HG02610 (cell line): ENCODE data around the gene UROC1.

Source experiments
- ATAC-seq: cut with Tn5 transposase; IDR thresholded peaks from one replicate; pipeline ENCODE4 v1.9.1; 2021; ENCODE audit warnings: mild to moderate bottlenecking, moderate library complexity; ENCODE audit not compliant: unreplicated experiment

Gene UROC1

DNA sequence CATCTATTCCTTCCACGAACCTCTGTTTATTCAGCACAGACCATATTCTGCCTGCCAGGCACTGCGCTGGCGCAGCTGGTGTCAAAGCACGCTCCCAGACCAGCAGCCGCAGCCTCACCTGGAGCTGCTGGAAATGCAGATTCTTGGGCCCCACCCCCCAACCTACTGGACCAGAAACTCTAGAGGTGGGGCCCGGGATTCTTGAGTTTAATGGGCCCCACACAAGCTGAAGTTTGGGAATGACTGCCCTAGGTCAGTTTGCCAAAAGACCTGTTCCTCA lies 13.4 kb upstream of the UROC1 start:
- no peak for ATAC-seq

DNA sequence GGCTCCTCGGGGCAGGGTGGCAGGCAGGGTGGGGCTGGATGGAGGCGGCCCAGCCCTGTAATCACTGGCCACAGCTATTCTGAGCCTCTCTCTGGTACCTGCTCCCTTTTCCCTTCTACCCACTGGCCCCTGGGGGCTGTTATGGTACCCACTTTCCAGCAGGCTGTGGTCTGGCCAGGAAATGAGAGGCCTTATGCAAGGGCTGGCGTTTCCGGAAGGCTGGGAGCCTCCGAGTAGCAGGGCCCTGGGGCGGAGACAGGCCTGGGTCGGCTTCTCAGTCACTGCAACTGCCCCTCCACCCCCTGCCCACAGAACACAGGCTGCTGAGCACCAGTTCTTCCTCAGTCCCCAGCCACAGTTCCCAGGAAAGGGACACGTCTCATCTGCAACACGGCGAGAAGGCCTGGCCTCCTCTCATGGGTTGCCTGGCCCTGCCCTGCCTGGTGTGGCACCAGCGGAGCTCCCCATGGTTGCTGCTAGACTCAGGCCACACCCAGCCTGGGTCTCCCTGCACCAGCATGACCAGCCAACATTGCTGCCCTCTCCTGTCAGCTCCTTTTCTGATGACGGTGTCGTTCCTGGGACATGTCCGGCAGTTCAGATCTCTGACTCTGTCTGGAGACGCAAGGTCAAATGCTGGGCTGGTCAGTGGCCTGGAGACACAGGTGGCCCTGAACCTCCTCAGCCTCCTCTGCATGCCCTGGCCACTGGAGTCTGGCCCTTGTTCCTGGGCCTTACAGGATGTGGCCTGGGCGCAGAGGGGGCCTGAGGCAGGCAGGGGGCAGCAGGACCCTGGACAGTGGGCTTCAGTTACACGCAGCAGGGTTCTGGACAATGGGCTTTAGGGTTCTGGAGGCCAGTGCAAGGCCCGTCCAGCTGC lies 12.8 kb upstream of the UROC1 start:
- ATAC-seq, result no peak

DNA sequence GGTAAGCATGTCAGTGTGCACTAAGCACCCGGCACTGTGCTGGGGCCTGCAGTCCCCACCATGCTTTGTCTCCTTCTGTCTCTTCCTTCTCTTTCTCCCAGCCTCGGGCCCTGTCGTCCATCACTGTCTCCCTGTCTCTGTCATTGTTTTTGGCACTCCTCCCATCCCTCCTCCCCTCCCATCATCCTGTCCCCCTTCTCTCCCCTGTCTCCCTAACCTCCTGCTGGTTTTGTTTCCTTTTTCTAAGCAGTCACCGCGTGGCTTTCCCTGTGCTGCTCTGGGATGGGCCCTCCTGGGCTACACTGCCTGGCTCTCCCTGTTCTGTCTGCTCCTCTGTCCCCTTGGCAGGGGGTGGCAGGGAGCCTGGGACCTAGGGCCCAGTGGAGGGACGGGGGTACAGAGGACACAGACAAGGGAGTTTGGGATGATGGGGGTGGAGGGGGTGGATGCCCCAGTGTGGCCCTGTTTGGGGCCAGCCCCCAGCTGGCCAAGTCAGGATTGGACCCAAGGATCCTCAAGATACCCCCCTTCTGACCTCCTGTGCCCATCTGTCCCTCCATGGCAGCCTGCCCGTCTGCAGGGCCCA lies 12.1 kb upstream of the UROC1 start:
- no peak for ATAC-seq

DNA sequence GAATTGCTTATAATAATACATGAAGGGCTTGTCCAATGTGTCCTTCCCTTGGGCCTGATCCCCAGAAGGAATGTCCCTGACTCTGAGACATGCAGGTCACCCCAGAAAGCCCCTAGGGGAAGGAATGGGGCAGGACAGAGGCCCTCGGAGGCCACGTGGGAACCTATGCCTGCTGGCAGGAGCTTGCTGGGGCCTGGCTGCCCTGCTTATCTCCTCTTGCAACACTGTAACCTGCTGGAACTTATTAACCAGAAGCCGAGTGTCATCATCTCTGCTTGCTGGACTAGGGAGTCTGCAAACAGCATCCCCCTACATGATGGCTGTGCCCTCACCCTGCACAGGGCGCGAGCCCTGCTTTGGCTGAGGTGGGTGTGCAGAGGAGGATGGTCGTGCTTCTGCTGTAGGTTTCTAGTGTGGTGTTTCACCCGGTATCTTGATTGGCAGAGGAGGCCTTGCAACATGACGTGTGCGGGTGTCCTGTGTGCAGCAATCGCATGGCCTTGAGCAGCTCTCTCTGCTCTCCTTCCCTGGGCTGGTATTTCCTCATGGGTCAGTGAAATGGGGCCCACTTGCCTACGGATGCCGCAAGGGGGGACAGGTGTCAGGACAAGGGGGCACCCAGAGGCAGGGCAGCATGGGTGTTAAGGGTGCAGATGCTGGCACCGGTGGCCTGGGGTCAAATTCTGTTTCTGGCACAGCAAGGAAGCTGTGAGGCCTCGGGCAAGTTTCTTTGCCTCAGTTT lies 11.4 kb upstream of the UROC1 start:
- no peak for ATAC-seq

DNA sequence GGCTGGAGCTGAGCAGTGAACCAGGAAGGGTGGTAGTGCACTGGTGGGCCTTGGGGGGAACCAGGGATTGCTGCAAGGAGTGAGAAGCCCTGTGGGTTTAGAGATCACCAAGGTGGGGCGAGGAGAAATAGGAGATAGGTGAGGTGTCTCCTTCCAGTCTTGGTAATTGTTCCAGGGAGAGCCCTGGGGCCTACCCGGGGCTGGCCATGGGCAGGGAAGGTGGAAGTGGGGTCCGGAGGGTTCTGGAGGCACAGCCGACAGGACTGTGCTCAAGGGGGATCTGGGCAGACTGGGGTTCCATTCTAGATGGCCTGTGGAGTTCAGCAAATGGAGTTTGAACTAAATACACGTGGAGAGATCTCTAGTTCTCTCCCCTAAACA lies 10.8 kb upstream of the UROC1 start:
- ATAC-seq, result no peak

DNA sequence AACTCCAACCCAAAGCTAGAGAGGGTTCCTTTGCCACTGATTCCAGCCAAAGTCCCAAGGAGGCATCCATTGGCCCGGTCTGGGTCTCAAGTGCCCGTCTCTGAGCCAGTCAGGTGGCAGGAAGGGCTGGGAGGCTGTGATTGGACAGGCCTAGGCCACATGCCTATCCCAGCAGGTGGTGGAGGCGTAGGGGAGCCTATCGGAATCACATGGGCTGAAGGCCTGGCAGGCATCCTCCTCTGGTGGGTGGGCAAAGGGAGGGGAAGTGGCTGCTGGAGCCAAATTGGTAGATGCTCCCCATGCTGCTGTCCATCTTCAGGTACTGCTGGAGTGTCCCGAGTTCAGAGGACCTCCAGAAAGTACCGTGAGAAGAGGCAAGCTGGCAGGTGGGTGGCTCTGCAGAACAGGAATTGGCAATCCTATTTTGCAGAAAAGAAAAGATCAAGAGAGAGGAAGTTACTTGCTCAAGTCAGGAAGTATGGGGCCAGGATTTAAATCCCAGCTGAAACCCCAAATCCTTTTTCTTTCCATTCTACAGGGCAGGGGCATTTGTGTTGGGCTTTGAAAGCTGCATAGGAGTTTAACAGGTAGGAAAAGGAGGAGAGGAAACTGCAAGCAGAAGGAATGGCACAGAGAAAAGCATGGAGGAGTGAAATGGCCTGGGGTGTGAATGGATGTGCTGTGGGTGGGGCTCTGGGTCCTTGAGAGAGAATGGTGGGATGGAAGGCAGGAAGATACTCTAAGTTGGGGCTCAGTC lies 10.1 kb upstream of the UROC1 start:
- ATAC-seq, result no peak

DNA sequence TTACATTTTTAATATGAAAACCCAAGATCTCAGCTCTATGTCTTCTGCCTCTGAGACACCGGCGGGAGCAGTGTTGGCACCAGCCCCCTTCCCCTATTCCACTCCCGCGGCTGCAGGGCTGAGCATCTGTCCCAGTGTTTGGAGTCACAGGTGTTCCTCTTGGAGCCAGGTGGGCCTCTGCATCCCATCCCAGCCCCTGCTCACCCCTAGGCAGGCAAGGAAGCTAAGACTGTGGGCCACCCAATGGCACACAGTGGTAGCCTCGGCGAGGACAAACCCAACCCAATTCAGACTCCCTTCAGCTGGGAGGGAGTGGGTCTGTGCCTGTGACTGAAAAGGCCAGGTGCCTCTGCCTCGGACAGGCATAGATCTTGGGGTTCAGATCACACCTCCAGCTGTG lies 9.4 kb upstream of the UROC1 start:
- no peak for ATAC-seq

DNA sequence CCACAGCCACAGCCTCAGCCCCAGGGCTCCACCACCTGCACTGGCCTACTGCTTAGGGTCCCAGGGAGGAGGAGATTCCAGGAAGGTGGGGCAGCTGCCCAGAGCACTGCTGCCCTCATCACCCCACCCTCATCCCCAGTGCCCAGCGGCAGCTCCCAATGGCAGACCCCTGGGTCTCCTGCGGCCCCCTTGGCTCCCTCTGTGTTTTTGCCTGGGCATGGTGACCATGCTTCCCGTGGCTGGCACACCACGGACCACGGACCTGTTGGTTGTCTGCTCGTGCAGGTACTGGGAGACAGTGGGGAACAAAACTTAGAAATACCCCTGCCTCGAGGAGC lies 9.1 kb upstream of the UROC1 start:
- ATAC-seq, result no peak

DNA sequence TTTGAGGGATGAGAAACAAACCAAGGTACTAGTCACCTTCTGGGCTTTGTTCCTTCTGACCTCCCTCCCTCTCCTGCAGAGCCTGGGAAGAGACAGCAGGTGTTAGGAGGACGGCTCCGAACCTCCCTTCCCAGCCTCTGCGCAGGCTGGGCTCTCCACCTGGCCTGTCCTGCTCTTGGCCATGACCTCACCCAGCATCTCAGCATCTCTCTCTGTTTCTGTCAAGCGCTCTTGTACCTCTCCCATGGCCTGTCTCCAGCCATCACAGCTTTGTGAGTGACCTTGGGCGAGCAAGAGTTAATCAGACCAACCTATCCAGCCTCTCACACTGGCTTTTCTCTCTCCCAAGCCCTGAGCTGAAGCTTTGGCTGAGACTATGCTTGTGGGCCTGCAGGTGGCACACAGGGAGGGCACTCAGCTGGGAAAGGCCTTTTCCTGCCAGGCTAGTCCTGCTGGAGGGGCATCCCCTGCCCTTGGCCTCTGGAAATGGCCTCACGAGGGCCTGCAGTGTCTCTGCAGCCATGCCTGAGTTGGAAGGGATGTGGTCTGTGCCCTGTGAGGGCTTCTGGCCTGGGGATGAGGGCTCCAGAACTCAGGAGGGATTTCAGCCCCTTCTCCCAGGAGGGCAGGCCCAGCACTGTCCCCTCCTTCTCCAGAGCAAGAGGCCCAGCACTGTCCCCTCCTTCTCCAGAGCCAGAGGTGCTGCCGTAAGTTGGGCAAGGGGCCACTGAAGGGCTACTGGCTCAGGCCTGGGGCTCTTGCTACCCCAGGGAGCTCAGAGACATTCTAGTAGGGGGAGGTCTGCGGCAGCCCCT lies 8.5 kb upstream of the UROC1 start:
- no peak for ATAC-seq

DNA sequence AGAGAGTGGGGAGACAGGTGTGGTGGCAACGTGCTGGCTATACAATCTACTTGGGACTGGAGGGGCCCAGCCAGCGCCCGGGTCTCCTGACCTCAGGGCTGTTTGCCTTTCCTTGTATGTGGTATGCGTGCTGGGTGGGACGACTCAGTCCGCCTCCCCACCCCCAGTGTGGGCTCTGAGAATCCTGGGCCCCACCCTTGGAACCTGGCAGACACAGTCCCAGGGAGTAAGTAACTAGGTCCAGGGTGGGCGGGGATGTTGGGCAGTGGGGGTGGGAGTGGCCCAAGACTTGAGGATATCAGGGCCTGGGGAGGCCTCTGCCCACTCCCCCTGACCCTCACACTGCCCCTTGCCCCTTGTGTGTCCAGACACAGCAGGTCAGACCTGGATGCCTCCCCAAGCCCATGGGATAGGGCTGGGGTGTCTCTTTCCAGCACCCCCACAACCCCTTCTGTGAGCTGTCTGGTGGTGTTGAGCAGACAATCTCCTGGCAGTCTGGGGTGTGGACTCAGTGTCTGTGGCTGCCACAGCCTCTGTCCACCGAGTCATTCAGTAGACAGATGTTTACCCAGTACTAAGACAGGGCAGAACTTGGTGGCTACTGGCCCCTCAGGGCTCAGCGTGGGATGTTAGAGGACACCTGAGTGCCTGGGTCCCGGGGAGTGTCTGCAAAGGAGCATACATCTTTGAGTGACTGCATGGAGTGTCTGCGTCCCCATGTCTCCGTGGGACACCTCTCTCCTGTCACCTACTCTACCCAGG lies 7.7 kb upstream of the UROC1 start:
- ATAC-seq, result no peak

DNA sequence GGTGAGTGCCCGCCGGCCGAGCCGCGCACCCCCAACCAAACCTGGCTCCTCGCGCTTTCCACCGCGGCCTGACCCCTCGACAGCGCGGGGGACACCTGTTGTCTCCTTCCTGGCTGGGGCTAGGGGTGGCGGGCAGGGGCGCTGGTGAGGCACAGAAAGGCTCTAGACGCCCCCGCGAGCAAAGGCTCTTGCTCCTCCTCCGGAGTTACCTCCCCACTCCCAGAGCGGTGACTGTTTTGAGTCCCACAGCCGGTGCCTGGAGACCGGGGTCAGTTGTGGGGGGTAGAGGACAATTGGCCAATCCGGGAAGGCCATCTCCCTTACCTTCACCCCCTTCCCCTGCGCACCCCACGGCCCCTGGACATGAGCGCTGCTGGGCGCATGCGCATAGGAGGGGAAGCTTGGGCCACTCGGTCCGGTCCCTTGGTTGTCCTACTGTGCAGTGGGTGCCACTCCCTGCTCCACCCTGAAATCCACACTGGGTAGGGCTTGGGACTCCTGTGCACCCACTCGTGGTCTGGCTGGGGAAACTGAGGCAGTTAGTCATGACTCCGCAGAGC lies 6.9 kb upstream of the UROC1 start:
- ATAC-seq, result no peak

DNA sequence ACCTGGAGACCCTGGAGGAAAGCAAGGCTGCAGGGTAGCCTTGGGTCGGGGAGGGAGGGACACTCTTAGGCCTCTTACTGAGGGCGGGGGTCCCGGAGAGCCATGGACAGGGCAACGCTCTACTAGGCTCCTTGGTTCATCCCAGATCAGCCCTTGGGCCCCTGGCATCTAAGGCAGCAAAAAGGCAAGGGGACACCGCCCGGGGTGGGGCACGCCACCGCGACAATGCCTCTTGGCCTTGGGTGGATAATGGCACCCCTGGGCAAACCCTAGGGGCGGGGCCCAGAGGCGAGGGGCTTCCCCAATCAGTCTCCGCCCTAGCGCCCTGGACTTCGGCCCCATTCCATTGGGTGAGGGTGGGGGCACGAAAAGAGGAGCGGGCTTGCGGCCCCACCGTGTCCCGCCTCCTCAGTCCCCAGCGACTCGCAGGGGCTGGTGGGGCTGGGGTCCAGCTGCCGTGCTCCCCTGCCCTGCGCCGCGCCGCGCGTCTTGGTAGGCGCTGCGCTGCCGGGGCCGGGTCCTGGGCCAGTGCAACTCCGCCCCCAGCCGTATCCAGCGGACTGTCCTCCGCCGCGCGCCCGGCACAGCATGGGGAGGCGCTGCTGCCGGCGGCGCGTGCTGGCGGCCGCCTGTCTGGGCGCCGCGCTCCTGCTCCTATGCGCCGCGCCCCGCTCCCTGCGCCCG lies 6.3 kb upstream of the UROC1 start, which contains the start of gene CHST13:
TSS of gene CHST13 (plus strand) at position 411 of the 684 bp plus-strand sequence. CDS start at position 589, 178 bp downstream.
- ATAC-seq, result no peak

DNA sequence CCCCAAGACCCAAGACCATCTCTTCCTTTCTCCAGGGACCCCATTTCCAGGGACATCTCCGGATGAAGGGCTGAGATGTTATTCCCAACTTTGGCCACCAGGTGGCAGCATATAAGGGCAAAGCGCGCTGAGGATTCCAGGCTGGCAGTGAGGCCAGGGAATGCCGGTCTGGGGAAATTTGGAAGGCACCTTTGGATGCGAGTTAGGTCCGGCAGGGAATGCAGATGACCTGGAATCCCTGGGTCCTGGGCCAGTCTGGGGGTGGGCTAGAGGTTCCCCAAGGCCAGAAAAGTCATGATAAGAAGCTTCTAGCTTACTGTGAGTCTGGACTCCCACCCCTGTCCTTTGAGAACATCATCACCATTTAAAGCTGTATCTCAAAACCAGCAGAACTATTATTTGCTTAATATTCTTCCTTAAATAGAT lies 4.8 kb upstream of the UROC1 start:
- no peak for ATAC-seq

DNA sequence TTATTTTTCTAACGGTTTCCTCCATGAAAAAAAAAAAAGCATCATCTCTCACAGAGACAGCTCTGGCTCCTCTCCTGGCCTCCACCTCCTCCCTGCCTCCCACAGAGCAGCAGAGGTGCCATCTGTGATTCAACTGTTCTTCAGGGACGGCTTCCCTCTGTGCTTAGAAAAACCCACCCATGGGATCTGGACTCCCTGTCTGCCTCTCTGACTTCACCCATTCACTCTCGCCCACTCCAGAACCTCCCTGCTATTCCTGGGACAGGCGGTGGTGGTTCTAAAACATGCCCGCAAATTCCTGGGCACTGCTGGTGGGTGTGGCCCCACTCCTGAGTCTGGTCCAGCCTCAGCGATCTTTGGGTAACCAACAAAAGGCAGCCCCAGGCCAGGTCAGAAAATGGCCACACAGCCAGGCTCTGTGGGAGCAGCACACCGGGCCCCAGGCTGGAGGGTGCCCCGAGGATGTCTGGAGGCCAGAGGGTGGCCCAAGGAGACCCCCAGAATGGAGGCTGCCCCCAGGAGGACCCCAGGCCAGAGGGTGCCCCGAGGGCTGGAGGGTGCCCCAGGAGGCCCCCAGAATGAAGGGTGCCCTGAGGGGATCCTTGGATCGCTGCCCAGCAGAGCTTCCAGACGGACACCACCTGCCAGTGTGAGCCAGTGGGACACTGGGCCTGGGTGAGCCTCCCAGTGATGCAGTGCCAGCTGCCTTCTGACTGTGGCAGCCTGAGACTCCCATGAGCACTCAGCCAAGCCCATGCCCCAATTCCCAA lies 3.7 kb upstream of the UROC1 start:
- no peak for ATAC-seq

DNA sequence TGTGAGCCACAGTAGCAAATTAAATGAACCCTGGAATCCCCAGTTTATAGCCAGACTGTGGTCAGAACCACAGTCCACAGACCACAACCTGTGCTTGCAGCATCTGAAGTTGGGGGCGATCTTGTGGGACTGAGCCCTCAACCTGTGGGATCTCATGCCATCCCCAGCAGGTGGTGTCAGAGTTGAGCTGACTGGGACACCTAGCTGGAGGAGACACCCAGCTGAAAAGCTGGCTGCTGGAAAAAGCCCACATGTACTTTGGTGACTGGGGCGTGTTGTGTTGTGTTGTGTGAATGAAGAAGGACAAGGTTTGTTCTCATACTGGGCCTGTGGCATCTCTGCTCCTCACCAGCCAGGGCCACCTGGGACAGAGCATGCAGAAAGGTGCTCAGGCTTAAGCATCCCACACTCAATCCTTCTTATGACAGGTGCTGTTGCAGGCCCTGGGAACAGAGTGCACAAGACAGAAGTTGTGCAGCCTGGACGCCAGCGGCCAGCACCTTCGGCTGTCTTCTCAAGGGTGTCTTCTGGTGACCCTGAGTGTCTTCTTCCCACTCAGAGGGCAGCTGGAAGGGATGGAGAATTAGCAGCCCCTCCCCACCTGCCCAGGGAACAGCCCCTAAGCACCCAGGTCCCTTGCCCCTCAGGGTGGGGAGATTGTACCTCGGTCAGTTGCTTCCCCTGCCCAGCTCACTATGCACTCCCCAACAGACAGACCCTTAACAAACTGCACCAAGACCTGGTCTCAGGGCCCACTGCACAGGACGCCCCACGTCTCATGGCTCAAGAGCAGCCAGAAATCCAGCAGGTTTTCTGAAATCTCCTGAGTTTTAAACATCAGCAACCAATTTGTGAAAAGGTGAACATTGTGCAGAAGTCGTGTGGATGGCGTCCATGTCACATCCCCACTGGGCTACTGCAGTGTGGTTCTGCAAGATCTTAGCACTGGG lies 2.2 kb upstream of the UROC1 start:
- ATAC-seq, result no peak

DNA sequence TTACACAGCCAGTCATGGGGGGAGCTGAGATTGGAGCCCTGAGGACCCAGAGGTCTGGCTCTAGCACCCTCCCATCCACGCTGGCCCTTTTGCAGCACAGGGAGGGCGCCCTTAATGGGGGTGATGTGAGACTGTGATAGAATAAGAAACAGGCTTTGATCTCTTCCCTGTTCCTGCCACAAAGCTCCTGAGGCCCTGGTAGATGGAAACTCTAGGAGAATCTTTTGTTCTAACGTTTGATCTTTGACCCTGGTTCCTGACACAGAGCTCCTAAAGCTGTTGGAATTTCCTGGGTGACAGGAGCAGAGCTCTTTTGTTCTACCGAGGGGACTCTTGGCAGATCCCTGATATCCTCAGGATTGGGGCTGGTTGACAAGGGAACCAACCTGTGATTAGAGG lies 1.2 kb upstream of the UROC1 start:
- no peak for ATAC-seq
